AG10803 (cell line): ENCODE measurements around the gene P4HTM.

Source experiments
- DNase-seq: peaks from one replicate; pipeline ENCODE4 v3.0.0; 2010; ENCODE audit warnings: low read depth
- H3K4me3 ChIP-seq: 2 replicates; pipeline ENCODE4 v1.5.1; 2011; ENCODE audit warnings: mild to moderate bottlenecking, low read length, control low read depth
- TF ChIP-seq, protein P1 (sequence below): conservative IDR thresholded peaks from 2 replicates; pipeline ENCODE4 v1.5.1; 2011; ENCODE audit warnings: mild to moderate bottlenecking, low read length, control low read depth, inconsistent platforms

The P4HTM gene

DNA sequence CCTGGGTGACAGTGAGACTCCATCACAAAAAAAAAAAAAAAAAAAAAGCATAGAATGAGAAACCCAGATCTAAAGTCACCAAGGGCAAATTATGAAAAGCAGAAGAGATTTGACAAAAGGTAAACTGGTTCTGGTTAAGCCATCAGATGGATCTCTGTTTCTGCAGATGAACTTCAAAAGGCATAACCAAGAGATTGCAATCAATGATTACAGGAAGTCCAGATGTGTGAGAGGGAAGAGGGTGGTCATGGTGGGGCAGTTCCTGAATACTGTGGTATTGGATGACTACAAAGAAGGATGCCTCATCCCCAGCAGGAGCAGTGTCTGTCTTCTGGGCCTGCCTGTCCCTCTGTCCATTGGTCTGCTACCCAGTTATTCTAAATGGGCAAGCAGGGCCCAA is 3.8 kb downstream of the P4HTM start:
- DNase-seq, result no peak
- TF ChIP-seq, protein P1, sequence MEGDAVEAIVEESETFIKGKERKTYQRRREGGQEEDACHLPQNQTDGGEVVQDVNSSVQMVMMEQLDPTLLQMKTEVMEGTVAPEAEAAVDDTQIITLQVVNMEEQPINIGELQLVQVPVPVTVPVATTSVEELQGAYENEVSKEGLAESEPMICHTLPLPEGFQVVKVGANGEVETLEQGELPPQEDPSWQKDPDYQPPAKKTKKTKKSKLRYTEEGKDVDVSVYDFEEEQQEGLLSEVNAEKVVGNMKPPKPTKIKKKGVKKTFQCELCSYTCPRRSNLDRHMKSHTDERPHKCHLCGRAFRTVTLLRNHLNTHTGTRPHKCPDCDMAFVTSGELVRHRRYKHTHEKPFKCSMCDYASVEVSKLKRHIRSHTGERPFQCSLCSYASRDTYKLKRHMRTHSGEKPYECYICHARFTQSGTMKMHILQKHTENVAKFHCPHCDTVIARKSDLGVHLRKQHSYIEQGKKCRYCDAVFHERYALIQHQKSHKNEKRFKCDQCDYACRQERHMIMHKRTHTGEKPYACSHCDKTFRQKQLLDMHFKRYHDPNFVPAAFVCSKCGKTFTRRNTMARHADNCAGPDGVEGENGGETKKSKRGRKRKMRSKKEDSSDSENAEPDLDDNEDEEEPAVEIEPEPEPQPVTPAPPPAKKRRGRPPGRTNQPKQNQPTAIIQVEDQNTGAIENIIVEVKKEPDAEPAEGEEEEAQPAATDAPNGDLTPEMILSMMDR, result no peak
- H3K4me3 ChIP-seq, result no peak overlapping the region

DNA sequence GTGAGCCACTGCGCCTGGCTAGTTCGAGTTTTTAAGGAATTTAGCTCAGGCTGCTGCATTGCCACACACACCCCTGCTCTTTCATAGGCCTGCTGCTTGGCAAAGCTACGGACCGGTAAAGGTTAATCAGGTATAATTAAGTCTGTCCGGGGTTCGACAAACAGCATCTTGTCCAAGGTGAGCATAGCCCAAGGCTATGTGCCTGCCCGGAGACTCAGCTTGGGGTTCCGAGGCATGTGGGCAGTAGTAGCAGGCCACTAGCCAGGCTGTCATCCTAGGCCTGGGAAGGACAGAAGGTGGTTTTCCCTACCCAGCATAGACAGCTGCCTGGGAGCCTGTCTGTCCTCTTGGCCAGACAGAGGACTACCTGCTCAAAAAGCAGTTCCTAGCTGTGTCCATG is 6.6 kb downstream of the P4HTM start:
- no peak overlapping the region for H3K4me3 ChIP-seq
- TF ChIP-seq, protein P1, result no peak
- no peak for DNase-seq

DNA sequence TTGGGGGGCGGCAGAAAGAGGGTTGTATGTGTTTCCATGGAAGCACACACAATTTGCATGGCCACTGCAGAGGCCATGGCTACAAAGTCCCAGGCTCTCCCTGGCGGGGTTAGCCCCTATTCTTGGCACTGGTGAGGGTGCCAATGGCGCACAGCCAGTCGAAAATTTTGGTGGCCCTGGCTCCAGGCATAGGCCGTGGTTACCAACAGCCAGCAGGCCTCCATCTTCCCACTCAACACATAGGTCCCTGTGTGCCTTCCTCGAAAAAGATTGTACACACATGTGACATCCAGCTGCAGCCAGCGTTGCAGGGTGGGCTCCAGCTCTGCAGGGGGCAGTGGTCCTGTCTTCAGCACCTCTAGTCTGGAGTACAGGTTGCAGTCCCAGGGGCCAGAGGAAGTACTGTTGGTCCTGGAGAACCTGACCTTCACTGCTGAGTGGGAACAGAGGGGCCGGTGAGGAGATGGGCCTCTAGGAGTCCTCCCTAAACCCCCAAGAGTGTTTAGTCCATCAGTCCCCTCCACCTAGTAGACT is 7.1 kb downstream of the P4HTM start:
- no peak overlapping the region for H3K4me3 ChIP-seq
- DNase-seq, result no peak
- TF ChIP-seq, protein P1, result no peak

DNA sequence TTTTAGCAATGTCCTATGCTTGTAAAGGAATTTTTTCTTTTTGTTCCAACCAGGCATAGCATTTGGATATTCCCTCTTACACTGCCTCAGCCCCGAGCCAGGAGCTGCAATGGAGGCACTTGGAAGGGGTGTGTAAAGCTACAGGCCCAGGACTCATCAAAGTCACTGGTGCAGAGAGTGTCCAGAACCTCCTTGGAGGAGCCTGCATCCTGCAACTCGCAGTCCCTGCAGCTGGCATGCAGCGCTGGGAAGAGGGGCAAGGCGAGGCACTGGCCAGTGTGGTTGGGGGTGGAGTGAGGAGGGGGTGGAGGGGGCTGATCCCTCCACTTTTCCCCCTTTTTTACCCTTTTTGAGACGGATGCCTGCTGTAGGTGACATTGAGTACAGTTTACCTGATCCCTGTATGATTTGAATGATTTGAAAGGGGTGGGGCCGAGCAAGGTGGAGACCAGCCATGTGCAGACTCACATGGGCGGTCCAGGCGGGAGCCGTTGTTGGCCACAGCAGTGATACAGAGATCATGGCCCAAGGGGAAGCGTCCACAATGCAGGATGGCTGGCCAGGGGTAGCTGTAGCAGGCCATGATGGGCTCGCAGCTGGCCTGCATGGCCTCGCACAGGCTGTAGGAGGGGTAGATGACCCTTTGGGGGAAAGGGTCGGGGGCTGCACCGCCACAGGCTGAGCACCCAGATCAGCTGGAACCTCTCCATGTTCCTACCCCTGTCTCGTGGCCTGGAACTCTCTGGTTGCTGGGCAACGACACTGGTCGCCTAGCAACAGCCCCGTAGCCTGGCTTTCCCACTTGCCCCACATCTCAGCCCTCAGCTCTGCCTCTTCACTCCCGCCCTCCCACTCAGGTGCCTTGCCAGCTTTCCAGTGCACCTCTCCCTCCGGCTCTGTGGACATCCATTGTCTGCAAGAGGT is 7.9 kb downstream of the P4HTM start:
- TF ChIP-seq, protein P1, result no peak

DNA sequence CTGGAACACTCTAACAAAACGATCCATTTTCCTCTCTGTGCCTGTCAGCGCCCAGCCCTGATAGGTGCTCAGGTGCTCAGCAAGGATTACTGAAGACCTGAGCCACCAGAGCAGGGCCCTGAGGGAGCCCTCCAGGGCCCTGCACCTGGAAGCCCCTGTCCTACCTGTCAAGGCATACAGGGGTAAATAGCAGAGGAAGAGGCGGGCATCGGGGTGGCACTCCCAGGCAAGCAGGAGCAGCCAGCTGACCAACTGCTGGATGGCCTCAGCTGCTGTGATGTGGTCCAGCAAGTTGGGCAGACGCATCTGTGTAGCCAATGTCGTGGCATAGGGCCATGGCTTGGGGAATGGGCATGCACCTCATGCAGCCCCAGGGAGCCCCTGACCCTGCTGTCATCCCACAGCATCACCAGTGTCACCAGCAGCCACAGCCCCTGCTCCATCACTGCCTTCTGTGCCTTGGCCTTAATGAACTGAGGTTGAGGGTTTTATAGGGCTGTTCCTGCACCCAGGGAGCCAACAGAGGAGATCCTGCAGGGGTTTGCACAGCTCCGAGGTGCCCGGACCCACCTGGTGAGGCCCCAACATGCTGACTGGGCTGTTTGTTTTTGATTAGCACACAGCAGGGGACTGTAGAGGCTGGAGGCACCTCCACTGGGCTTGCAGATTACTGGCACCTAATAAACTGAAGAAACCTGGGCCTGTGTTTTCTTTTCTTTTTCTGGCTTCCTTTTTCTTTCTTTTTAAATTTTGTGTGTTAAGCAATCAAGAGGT is 9.2 kb downstream of the P4HTM start:
- no peak for DNase-seq
- no peak overlapping the region for H3K4me3 ChIP-seq
- TF ChIP-seq, protein P1, result no peak

More for the DNA sequence above, 7.9 kb downstream of the P4HTM start:
- H3K4me3 ChIP-seq, result no peak overlapping the region
- no peak for DNase-seq

DNA sequence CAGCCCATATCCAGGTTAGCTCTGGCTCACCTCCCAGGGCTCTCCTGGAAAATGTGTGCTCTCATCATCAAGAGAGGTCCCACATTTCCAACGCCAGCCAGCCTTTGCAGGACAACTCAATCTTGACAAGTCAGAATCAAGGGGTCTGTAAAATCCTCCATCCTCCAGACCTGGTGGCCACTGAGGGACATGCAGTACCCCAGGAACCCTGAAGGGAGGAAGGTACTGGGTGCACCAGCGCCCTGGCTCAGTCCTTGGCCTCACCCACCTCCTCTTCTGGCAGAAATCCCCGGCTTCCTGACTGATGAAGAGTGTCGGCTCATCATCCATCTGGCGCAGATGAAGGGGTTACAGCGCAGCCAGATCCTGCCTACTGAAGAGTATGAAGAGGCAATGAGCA is 11.1 kb downstream of the P4HTM start:
- DNase-seq, result no peak
- TF ChIP-seq, protein P1, result no peak
- no peak overlapping the region for H3K4me3 ChIP-seq
